CD4-positive, alpha-beta T cell treated with Interleukin-12 subunit alpha and Interleukin-12 subunit beta, for 1 hour (primary cell): ENCODE results near the gene ELF1.
A peak's percentile ranks its signal among the peaks of the same experiment; 100 is the strongest.

Source experiments
- DNase-seq: peaks from one replicate; pipeline ENCODE4 v3.0.0-alpha.2; 2020

ELF1 gene

GRCh38 chr13:41005704-41006103, 13.4 kb downstream of the ELF1 start:
- no peak for DNase-seq

GRCh38 chr13:41004875-41005693, 14.0 kb downstream of the ELF1 start:
- DNase-seq = peak; percentile 68

GRCh38 chr13:41002606-41003005, 16.5 kb downstream of the ELF1 start:
- DNase-seq = no peak

GRCh38 chr13:41001695-41002094, 17.4 kb downstream of the ELF1 start:
- DNase-seq = no peak

GRCh38 chr13:40999416-40999815, 19.7 kb downstream of the ELF1 start:
- no peak for DNase-seq

DNA sequence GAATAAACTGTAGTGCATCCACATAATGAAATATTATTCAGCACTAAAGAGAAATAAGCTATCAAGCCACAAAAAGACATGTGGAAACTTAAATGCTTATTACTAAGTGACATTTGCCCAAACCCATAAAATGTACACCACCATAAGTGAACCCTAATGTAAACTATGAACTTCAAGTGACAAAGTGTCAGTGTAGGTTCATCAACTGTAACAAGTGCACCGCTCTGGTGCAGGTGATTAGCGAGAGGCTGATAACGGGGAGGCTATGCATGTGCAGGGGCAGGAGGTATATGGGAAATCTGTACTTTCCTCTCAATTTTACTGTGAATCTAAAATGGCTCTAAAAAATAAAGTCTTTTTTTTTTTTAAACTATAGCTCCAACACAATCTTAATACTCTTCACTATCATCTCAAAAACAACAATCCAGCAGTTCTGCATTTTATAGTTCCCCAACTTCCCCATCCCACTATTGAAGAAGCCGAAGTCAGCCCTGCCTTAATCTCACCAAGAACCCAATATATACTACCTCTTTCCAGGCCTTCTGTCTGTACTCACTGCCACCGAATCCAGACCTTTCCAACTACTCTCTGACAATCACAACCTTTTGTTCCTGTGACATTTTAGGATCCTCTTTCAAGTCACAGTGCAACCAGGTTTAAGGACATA, 22.6 kb downstream of the ELF1 start:
- no peak for DNase-seq

GRCh38 chr13:40995997-40996396, 23.1 kb downstream of the ELF1 start:
- DNase-seq = no peak

DNA sequence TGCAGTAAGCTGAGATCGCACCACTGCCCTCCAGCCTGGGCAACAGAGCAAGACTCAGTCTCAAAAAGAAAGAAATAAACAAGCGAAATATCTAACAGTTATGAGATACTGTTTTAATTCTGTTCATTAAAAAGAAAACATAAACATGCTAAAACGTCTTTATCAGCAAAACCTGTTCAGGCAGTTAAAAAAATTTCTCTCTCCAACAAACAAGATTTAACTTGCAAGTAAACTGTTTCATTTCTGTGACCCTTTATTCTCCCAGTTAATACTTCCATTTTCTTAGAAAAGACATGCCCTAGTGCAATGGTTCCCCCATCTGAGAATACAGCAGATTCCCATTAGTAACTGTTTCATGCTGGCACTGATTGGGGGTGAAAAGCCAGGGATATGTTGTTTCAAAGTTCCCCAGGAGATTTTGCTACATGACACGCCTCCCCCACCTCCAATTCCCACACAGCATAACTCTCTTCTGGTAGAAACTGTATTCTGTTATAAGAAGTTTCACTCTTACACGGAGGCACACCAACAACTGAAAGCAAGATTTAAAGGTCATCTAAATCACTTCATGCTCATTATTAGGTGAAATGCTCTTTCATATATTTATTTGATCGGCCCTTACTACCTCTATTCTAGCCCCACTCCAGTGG, 24.4 kb downstream of the ELF1 start:
- DNase-seq = no peak

DNA sequence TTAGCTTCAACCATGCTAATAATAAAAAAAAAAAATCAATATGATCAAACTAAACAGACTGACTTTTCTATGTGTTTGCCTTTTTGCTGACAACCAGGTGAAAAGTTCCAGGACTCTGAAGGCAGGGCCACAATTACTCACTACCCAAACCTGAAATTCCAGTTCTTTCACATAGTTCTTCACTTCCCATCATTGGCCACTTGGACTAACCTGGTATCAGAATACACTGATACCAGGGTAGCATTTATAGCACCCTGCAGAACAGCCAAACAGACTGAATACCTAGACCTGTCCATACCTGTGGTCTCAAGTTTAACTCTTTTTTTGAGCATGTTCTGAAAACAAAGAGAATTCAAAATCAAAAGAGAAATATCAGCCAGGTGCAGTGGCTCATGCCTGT, 25.1 kb downstream of the ELF1 start:
- DNase-seq = no peak

GRCh38 chr13:40992678-40993518, 26.2 kb downstream of the ELF1 start:
- no peak for DNase-seq

GRCh38 chr13:40987606-40988280, 31.4 kb downstream of the ELF1 start:
- DNase-seq = no peak

DNA sequence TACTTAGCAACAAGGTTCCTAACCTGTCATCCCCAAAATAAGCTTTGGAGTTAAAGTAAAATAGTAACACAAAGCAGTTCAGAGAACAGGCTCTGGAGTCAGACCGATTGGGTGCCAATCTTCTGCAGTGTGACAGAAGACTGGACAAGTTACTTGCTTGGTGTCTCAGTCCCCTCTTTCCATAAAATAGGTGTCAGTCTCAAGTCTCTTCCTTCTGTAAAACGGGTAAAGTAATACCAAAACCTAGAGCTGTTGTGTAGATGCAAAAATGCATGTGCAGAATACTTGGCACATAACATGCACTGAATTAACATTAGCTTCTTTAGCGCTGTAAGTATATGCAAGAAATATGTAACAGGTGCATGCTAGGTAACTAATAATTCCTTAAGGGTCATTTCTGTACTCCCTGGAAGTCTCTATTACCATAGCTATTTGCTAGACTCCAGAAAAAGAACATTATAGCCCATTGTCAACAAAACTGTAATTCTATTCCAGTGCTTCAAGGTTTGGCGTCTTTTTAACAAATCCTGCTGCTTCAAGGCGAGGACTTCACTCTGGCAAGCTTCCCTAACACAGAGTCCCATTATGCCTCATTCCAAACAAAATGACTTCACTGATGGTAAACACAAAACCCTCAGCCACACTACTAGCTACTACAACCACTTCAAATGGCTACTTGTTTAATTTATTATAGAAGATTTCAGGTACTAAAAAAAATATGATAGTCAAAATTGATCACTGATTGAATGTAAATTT, 32.8 kb downstream of the ELF1 start:
- DNase-seq = no peak

DNA sequence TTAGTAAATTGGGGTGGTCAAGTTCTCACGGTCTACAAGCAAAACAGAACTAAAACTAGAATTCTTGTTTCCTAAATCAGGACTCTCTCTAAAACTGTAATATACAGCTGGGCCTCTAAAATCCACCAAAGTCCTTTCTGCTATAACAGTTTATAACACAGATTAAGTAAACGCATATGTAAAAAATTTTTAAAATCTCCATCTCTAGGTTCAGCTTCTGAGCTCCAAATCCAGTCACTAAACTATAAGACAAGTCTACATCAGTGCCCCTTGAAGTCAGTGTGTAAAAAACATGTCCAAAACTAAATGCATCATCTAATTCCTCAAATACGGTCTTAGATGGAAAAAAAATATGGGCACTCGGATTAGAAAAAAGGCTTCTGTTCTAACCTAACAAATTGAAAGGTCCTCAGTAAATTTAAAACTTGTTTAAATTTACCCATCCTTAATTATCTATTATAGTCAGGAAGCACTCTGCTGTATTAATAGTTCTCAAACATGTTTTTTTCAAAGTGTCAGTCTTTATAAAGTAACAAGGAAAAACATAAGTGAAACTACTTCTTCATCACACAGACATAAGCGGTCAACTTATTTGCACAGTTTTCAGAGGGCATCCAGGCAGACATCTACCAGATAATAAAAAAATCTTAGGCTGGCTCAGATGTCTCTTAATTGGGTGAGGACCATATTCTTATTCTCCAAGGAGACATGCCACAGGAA, 33.6 kb downstream of the ELF1 start:
- DNase-seq = no peak

GRCh38 chr13:40984668-40985366, 34.3 kb downstream of the ELF1 start:
- peak; percentile 63 for DNase-seq

DNA sequence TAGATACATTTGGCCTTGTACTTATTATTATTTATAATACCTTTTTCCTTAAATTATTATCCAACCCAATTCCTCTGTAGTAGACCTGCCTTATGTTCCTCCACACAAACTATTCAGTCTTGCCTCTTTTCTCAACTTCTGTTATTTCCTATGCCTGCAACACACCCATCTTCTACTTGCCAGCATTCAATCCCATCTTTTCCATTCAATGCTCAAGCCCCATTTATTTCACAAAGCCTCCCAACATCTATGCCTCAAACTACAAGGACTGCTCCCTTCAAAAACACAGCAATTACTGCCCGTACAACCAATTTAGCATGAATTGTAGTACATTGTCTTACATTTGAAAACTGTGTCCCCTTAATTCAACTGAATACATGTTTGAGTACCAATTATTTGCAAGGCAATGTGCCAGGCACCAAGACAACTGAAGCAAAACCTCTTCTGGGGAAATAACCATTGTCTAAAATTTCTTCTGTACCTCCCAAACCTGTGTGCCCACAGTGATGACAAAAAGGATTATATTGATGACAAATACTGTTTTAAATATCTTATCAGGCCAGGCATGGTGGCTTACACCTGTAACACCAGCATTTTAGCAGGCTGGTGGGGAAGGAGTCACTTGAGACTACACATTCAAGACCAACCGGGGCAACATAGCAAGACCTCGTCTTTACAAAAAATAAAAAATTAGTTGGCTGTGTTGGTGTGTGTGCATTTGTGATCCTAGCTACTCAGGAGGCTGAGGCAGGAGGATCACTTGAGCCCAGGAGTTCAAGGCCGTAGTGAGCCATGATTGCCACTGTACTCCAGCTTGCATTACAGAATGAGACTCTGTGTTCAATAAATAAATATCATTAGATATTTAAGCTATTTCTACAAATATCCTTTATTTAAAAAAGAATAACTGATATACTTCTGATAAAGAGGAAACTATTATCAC, 35.1 kb downstream of the ELF1 start:
- DNase-seq = peak; percentile 60

GRCh38 chr13:40983259-40983658, 35.9 kb downstream of the ELF1 start:
- DNase-seq = no peak

- peak; percentile 86 for DNase-seq
Observed at GRCh38 chr13:40982772-40983171, 36.3 kb downstream of the ELF1 start.

- DNase-seq = no peak
Observed at GRCh38 chr13:40981949-40982348, 37.2 kb downstream of the ELF1 start.

- peak; percentile 64 for DNase-seq
Observed at GRCh38 chr13:40981361-40981760, 37.8 kb downstream of the ELF1 start.
